Nephron (organoid): ENCODE results near the gene OR4K2.

ENCODE experiments used
- H3K27ac Mint-ChIP-seq, 3 experiments: 2 replicates each; pipeline ENCODE4 v1.8.0; 2020; ENCODE audit warnings: mixed read lengths in 3 of 3, mild to moderate bottlenecking in 2 of 3, moderate library complexity in 1 of 3
- H3K27me3 Mint-ChIP-seq: 2 replicates; pipeline ENCODE4 v1.8.0; 2021; ENCODE audit warnings: low read depth, mild to moderate bottlenecking, moderate library complexity, mixed read lengths
- H3K36me3 Mint-ChIP-seq: 2 replicates; pipeline ENCODE4 v1.8.0; 2020; ENCODE audit warnings: low read depth, mixed read lengths
- H3K4me1 Mint-ChIP-seq: 2 replicates; pipeline ENCODE4 v1.8.0; 2020; ENCODE audit warnings: mixed read lengths
- H3K4me3 Mint-ChIP-seq, 3 experiments: 2 replicates each; pipeline ENCODE4 v1.8.0; 2020; ENCODE audit warnings: mild to moderate bottlenecking in 3 of 3, mixed read lengths in 3 of 3, moderate library complexity in 2 of 3
- H3K9me3 Mint-ChIP-seq: 2 replicates; pipeline ENCODE4 v1.8.0; 2020; ENCODE audit warnings: mixed read lengths
- TF ChIP-seq, protein P1 (sequence below), 3 experiments: fragments of 200-600 bp; sonication (generic); IDR thresholded peaks; one replicate each; pipeline ENCODE4 v1.5.0; 2021; ENCODE audit warnings: antibody characterized with exemption in 3 of 3; ENCODE audit not compliant: unreplicated experiment in 3 of 3

The OR4K2 gene

GRCh38 chr14:19911114-19911513 is 36.2 kb downstream of the OR4K2 start:
- Mint-ChIP-seq H3K9me3 (peaks cover 75% of the 10 kb centered on the region), H3K27me3 (no peaks in the 10 kb centered on the region), H3K36me3 (no peaks in the 10 kb centered on the region), H3K4me3 (no peak overlapping the region), H3K27ac (no peak overlapping the region), H3K4me1 (no peaks in the 10 kb centered on the region)
- TF ChIP-seq, protein P1, sequence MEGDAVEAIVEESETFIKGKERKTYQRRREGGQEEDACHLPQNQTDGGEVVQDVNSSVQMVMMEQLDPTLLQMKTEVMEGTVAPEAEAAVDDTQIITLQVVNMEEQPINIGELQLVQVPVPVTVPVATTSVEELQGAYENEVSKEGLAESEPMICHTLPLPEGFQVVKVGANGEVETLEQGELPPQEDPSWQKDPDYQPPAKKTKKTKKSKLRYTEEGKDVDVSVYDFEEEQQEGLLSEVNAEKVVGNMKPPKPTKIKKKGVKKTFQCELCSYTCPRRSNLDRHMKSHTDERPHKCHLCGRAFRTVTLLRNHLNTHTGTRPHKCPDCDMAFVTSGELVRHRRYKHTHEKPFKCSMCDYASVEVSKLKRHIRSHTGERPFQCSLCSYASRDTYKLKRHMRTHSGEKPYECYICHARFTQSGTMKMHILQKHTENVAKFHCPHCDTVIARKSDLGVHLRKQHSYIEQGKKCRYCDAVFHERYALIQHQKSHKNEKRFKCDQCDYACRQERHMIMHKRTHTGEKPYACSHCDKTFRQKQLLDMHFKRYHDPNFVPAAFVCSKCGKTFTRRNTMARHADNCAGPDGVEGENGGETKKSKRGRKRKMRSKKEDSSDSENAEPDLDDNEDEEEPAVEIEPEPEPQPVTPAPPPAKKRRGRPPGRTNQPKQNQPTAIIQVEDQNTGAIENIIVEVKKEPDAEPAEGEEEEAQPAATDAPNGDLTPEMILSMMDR (IDR thresholded peaks at IDR 0.05; ENCODE audit: unreplicated experiment in 3 of 3): no peak

DNA sequence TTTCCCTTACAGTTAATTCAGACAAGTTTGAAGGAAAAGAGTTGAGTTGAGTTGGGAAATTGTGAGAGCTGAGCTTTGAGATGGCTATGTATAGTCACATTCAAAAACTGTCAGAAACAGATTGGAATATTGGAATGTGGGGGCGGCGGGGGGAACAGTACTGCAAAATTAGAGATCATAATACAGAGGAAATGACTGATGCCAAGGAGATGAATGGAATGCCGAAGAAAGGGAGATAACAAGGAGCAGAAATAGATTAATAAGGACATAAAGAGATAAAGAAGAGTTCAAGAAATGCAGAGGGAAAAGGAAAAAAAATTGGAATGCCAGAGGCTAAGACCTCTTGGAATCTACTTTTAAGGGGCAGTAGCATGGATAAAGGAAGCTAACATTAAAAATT is 42.3 kb downstream of the OR4K2 start:
- Mint-ChIP-seq H3K4me1 (no peaks in the 10 kb centered on the region), H3K27ac (no peak overlapping the region), H3K4me3 (no peak overlapping the region), H3K36me3 (no peaks in the 10 kb centered on the region), H3K9me3 (peaks cover 22% of the 10 kb centered on the region), H3K27me3 (no peaks in the 10 kb centered on the region)
- TF ChIP-seq, protein P1 (IDR thresholded peaks at IDR 0.05; ENCODE audit: unreplicated experiment in 3 of 3): no peak

DNA sequence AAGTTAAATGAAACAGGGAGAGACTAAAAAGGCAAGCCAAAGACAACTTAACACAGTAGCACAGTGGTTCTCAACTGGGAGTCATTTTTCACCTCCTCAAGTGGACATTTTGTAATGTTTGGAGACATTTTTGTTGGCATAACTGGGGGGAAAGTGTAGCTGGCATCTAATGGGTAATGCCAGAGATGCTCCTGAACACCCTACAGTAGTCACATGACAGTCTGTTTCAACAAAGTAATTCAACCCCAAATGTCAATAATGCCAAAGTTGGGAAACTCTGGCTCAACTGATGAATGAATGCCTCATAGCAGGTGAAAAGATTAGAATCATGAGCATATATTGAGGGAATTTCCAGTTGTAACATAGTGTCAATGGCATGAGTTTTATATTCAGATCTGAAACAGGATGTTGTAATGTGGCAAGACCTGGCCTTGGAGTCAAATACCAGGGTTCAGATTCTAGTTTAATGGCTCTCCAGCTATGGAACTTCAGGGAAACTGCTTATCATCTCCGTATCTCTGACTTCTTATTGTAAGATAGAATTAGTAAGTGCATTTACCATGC is 43.1 kb downstream of the OR4K2 start:
- no peaks in the 10 kb centered on the region for H3K36me3 Mint-ChIP-seq
- H3K4me3 Mint-ChIP-seq: no peak overlapping the region
- TF ChIP-seq, protein P1 (IDR thresholded peaks at IDR 0.05; ENCODE audit: unreplicated experiment in 3 of 3): no peak
- H3K27me3 Mint-ChIP-seq: no peaks in the 10 kb centered on the region
- no peak overlapping the region for H3K27ac Mint-ChIP-seq
- H3K4me1 Mint-ChIP-seq: no peaks in the 10 kb centered on the region
- peaks cover 18% of the 10 kb centered on the region for H3K9me3 Mint-ChIP-seq

- no peaks in the 10 kb centered on the region for H3K4me1 Mint-ChIP-seq
- no peaks in the 10 kb centered on the region for H3K27me3 Mint-ChIP-seq
- no peak overlapping the region for H3K4me3 Mint-ChIP-seq
- H3K9me3 Mint-ChIP-seq: peaks cover 13% of the 10 kb centered on the region
- H3K36me3 Mint-ChIP-seq: no peaks in the 10 kb centered on the region
- TF ChIP-seq, protein P1 (IDR thresholded peaks at IDR 0.05; ENCODE audit: unreplicated experiment in 3 of 3): no peak
- no peak overlapping the region for H3K27ac Mint-ChIP-seq
Observed at GRCh38 chr14:19918553-19919264, 43.8 kb downstream of the OR4K2 start.

DNA sequence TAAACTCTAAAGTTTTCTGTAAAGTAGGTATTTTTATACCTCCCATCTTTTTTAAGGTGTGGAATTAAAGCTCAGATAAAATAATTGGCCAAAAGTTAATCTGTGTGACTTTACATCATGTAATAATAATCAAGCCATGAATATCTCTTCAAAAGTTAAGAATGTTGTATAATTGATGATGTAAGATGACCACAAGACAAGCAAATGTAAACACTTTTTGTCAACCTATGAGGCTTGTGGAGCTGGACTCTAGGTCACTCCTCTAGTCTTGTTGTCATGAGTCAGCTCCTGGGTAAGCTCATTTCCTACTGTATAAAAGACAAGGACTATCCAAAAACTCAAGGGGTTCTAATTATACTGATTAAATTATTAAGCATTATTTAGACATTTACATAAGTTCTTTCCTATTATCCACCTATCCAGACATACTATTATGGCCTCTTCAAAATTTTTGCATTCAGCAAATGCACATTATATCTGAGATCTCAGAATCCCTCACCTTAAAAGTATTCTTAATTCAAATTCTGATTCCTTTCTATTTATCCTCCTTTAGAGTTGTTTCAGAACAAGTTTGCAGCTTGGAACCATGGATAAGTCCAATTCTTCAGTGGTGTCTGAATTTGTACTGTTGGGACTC is 45.2 kb downstream of the OR4K2 start, which contains the start of gene OR4K5:
Gene OR4K5 (plus strand): TSS at position 587 of the 637 bp plus-strand sequence. CDS start 0 bp downstream, at position 587.
- Mint-ChIP-seq H3K4me3 (no peak within 1 kb of the TSS), H3K27me3 (no peaks in the 10 kb centered on the region), H3K27ac (no peak within 1 kb of the TSS)

More for the DNA sequence above, 45.2 kb downstream of the OR4K2 start, which contains the start of gene OR4K5:
- TF ChIP-seq, protein P1 (IDR thresholded peaks at IDR 0.05; ENCODE audit: unreplicated experiment in 3 of 3): no peak
- Mint-ChIP-seq H3K9me3 (peaks cover 5% of the 10 kb centered on the region), H3K4me1 (no peaks in the 10 kb centered on the region), H3K36me3 (no peaks in the 10 kb centered on the region)
